A549 (cell line): ENCODE measurements around the gene TBPL2. TPM values are rescaled to one million over a fixed set of nuclear protein-coding genes. Genes with fewer than 3 reads are reported as not detected.

Experiments used
- ATAC-seq, 2 experiments: fragments of 200-7000 bp in 1 of 2; fragments of >200 bp in 1 of 2; cut with Nextera tagmentation in 1 of 2; cut with Tn5 transposase in 1 of 2; 3 replicates each; pipeline versions ENCODE4 v1.8.0 to v1.9.1; 2018 to 2020; ENCODE audit warnings: mild to moderate bottlenecking in 1 of 2, moderate library complexity in 1 of 2
- CTCF ChIA-PET: fragments of 300-600 bp; sonication (Branson Sonifier 250); formaldehyde crosslinking; extraction: SDS; loops from one replicate; lab custom pipeline; 2021; ENCODE audit warnings: antibody characterized with exemption, inconsistent platforms; lab: Yijun Ruan, JAX
- POLR2A ChIA-PET: fragments of 350-600 bp; formaldehyde crosslinking; extraction: SDS; loops from one replicate; lab custom pipeline; 2021; ENCODE audit warnings: antibody characterized with exemption, inconsistent platforms; lab: Yijun Ruan, JAX
- DNase-seq, 2 experiments: peaks; one replicate each; pipeline versions ENCODE4 v3.0.0 to v3.0.0-alpha.2; 2011 to 2016; ENCODE audit warnings: low read depth in 1 of 2, low spot score in 1 of 2
- FAIRE-seq: peaks from 2 replicates; lab custom pipeline; 2011; peaks lifted over from hg19 to GRCh38; lab: Jason Lieb, UNC
- H3K27ac ChIP-seq, 2 experiments: fragments of >200 bp; sonication (Bioruptor Twin); formaldehyde crosslinking; 3 replicates each; pipeline ENCODE4 v1.5.1; 2016 to 2017
- H3K4me1 ChIP-seq: fragments of >200 bp; sonication (Bioruptor Twin); formaldehyde crosslinking; 3 replicates; pipeline ENCODE4 v1.6.1; 2016
- H3K4me2 ChIP-seq: fragments of >200 bp; sonication (Bioruptor Twin); formaldehyde crosslinking; 3 replicates; pipeline ENCODE4 v1.6.1; 2016
- H3K4me3 ChIP-seq: fragments of >200 bp; sonication (Bioruptor Twin); formaldehyde crosslinking; 3 replicates; pipeline ENCODE4 v1.5.1; 2016
- H3K9me3 ChIP-seq: fragments of >200 bp; sonication (Bioruptor Twin); formaldehyde crosslinking; 3 replicates; pipeline ENCODE4 v1.6.1; 2016
- CEBPB ChIP-seq, 2 experiments: fragments of >200 bp in 1 of 2; sonication (Bioruptor Twin) in 1 of 2; formaldehyde crosslinking in 1 of 2; IDR thresholded peaks; 2 replicates each; pipeline ENCODE4 v1.6.1; 2012 to 2016
- CHD4 ChIP-seq: fragments of 200-600 bp; sonication (generic); IDR thresholded peaks from 2 replicates; pipeline ENCODE4 v1.6.1; 2016; ENCODE audit warnings: antibody characterized with exemption, mild to moderate bottlenecking, borderline replicate concordance
- CTCF ChIP-seq: fragments of >200 bp; sonication (Bioruptor Twin); formaldehyde crosslinking; IDR thresholded peaks from 3 replicates; pipeline ENCODE4 v1.5.1; 2016
- EP300 ChIP-seq, 2 experiments: fragments of >200 bp; sonication (Bioruptor Twin); formaldehyde crosslinking; IDR thresholded peaks; 2 replicates in 1 of 2; 3 replicates in 1 of 2; pipeline ENCODE4 v1.6.1; 2016 to 2017
- ESRRA ChIP-seq: fragments of 150-350 bp; IDR thresholded peaks from 2 replicates; pipeline ENCODE4 v1.6.1; 2014; ENCODE audit warnings: mild to moderate bottlenecking, low read length, borderline replicate concordance
- FOSL2 ChIP-seq, 2 experiments: fragments of 450-650 bp in 1 of 2; fragments of >200 bp in 1 of 2; sonication (Bioruptor Twin) in 1 of 2; formaldehyde crosslinking; IDR thresholded peaks; 2 replicates each; pipeline versions ENCODE4 v1.5.0 to v1.6.1; 2016 to 2020; ENCODE audit warnings: mild to moderate bottlenecking in 1 of 2, moderate library complexity in 1 of 2
- FOXS1 ChIP-seq: fragments of 250-450 bp; sonication (Bioruptor Pico); IDR thresholded peaks from 2 replicates; pipeline ENCODE4 v1.5.0; 2020; ENCODE audit warnings: mild to moderate bottlenecking, moderate library complexity
- GATA3 ChIP-seq: IDR thresholded peaks from 2 replicates; pipeline ENCODE4 v1.6.1; 2012; ENCODE audit warnings: borderline replicate concordance
- HDAC2 ChIP-seq: fragments of 200-600 bp; sonication (generic); IDR thresholded peaks from 2 replicates; pipeline ENCODE4 v1.6.1; 2016
- HEYL ChIP-seq: fragments of 250-450 bp; sonication (Bioruptor Pico); IDR thresholded peaks from 2 replicates; pipeline ENCODE4 v1.8.0; 2021; ENCODE audit warnings: mild to moderate bottlenecking, moderate library complexity
- JUN ChIP-seq, 2 experiments: fragments of >200 bp; sonication (Bioruptor Twin); formaldehyde crosslinking; IDR thresholded peaks; 2 replicates in 1 of 2; 3 replicates in 1 of 2; pipeline ENCODE4 v1.6.1; 2016 to 2017
- JUNB ChIP-seq: fragments of >200 bp; sonication (Bioruptor Twin); formaldehyde crosslinking; IDR thresholded peaks from 2 replicates; pipeline ENCODE4 v1.6.1; 2016
- KDM1A ChIP-seq: fragments of 200-600 bp; sonication (generic); IDR thresholded peaks from 2 replicates; pipeline ENCODE4 v1.6.1; 2016; ENCODE audit warnings: low read depth, mild to moderate bottlenecking
- KDM5A ChIP-seq: fragments of 200-600 bp; sonication (generic); IDR thresholded peaks from 2 replicates; pipeline ENCODE4 v1.6.1; 2016; ENCODE audit warnings: antibody characterized with exemption, mild to moderate bottlenecking
- MAFK ChIP-seq: fragments of 450-650 bp; IDR thresholded peaks from 2 replicates; pipeline ENCODE4 v1.6.1; 2014; ENCODE audit not compliant: partially characterized antibody
- MAX ChIP-seq: IDR thresholded peaks from 2 replicates; pipeline ENCODE4 v1.6.1; 2012
- NFE2L2 ChIP-seq: fragments of 150-350 bp; conservative IDR thresholded peaks from 2 replicates; pipeline ENCODE4 v1.6.1; 2014; ENCODE audit warnings: low read length
- NPAS2 ChIP-seq: fragments of 250-450 bp; sonication (Bioruptor Pico); IDR thresholded peaks from 2 replicates; pipeline ENCODE4 v1.8.0; 2022; ENCODE audit warnings: mild to moderate bottlenecking, moderate library complexity, borderline replicate concordance
- NR3C1 ChIP-seq: fragments of >200 bp; sonication (Bioruptor Twin); formaldehyde crosslinking; IDR thresholded peaks from 3 replicates; pipeline ENCODE4 v1.6.1; 2017
- PBX3 ChIP-seq: IDR thresholded peaks from 2 replicates; pipeline ENCODE4 v1.6.1; 2012
- POLR2AphosphoS2 ChIP-seq: conservative IDR thresholded peaks from 2 replicates; pipeline ENCODE4 v1.6.1; 2012; ENCODE audit warnings: low read length, improper control_type of control experiment, inconsistent platforms
- RAD21 ChIP-seq, 2 experiments: fragments of >200 bp in 1 of 2; sonication (Bioruptor Twin) in 1 of 2; formaldehyde crosslinking in 1 of 2; IDR thresholded peaks in 1 of 2; conservative IDR thresholded peaks in 1 of 2; 2 replicates in 1 of 2; 3 replicates in 1 of 2; pipeline ENCODE4 v1.6.1; 2012 to 2018; ENCODE audit warnings: inconsistent platforms in 1 of 2
- RNF2 ChIP-seq: fragments of 200-600 bp; sonication (generic); IDR thresholded peaks from 2 replicates; pipeline ENCODE4 v1.6.1; 2016; ENCODE audit warnings: low read depth, mild to moderate bottlenecking, antibody characterized with exemption, moderate library complexity, borderline replicate concordance
- SMC3 ChIP-seq: fragments of >200 bp; sonication (Bioruptor Twin); formaldehyde crosslinking; IDR thresholded peaks from 3 replicates; pipeline ENCODE4 v1.6.1; 2018; ENCODE audit warnings: inconsistent platforms
- SREBF2 ChIP-seq: fragments of 450-650 bp; IDR thresholded peaks from 2 replicates; pipeline ENCODE4 v1.6.1; 2014; ENCODE audit warnings: mild to moderate bottlenecking, moderate library complexity
- TFCP2L1 ChIP-seq: fragments of 250-450 bp; sonication (Bioruptor Pico); IDR thresholded peaks from 2 replicates; pipeline ENCODE4 v1.5.0; 2021; ENCODE audit warnings: mild to moderate bottlenecking
- ZNF302 ChIP-seq: fragments of 250-450 bp; sonication (Bioruptor Pico); IDR thresholded peaks from 2 replicates; pipeline ENCODE4 v1.9.0; 2021; ENCODE audit warnings: inconsistent platforms, mild to moderate bottlenecking, moderate library complexity
- WGBS: methylation state at CpG from one replicate; pipeline ENCODE4 v1.1.6; 2017; ENCODE audit errors: missing lambda C conversion rate; 5-methylcytosine and 5-hydroxymethylcytosine counted together
- polyA plus RNA-seq, 4 experiments: library from polyadenylated mRNA; depleted of rRNA in 3 of 4; stranded (reverse); fragments of >200 nt; fragmentation: RNase III in 1 of 4; extraction: RNeasy Plus Mini Kit Qiagen cat#74134 plus additional on column Dnase treatment in 1 of 4; gene quantifications; 2 replicates in 3 of 4; 3 replicates in 1 of 4; pipeline ENCODE4 v1.2.3, GENCODE V29; 2011 to 2017
- TF ChIP-seq, protein P1 (sequence below): fragments of 450-650 bp; IDR thresholded peaks from 2 replicates; pipeline ENCODE4 v1.6.1; 2014; ENCODE audit warnings: antibody characterized with exemption
- TF ChIP-seq, protein P2 (sequence below): fragments of 250-450 bp; sonication (Bioruptor Pico); IDR thresholded peaks from 2 replicates; pipeline ENCODE4 v1.5.0; 2021; ENCODE audit warnings: mild to moderate bottlenecking, moderate library complexity, borderline replicate concordance
- TF ChIP-seq, protein P3 (sequence below): fragments of 150-350 bp; IDR thresholded peaks from 2 replicates; pipeline ENCODE4 v1.6.1; 2014; ENCODE audit warnings: low read depth, mild to moderate bottlenecking, low read length

TBPL2 gene
- polyA plus RNA-seq, 2 of the 4 experiments (the other 2 are of a cell fraction): not detected

- TF ChIP-seq FOSL2 (IDR thresholded peaks at IDR 0.05) (peak; percentile 81), FOSL2 (CRISPR knock-in tag; IDR thresholded peaks at IDR 0.05) (peak; percentile 85), CEBPB (IDR thresholded peaks at IDR 0.05) (peak in 1 of 2 experiments; percentile 12; a peak in 1 of 4 replicates), ZNF302 (no peak), SMC3 (peak; percentile 11; the same call in 1 of the 3 replicates), PBX3 (0 out of 2 replicates have a peak, but pooled peaks have one; percentile 26), HEYL (CRISPR knock-in tag) (no peak), EP300 (IDR thresholded peaks at IDR 0.05) (peak in 1 of 2 experiments; percentile 58; a peak in 3 of 5 replicates), RAD21 (conservative IDR thresholded peaks at IDR 0.05 in 1 of 2, IDR thresholded peaks at IDR 0.05 in 1 of 2) (peak in 1 of 2 experiments; percentile 11; a peak in 2 of 5 replicates), JUNB (peak; percentile 84), MAX (peak; percentile 57), GATA3 (peak; percentile 69; the same call in 1 of the 2 replicates), MAFK (peak; percentile 61), NFE2L2 (no peak), JUN (IDR thresholded peaks at IDR 0.05) (peak in 1 of 2 experiments; percentile 81; a peak in 3 of 5 replicates), KDM5A (no peak)
- DNase-seq: peak; percentile 79 to 87
- H3K4me1 ChIP-seq: peaks cover 41% of the 10 kb centered on the region
- no peaks in the 10 kb centered on the region for H3K9me3 ChIP-seq
- H3K4me3 ChIP-seq: no peak overlapping the region
- peak overlapping the region; percentile 53 for H3K4me2 ChIP-seq
- ATAC-seq: peak; percentile 90 to 94
- FAIRE-seq: peak; percentile 88
- peak overlapping the region; percentile 71 to 88 for H3K27ac ChIP-seq
- POLR2A ChIA-PET: interaction anchor here (2.3 kb wide), 1 partner anchor 133 kb away, joined by 12 read pairs; the partner anchor contains the start of gene KTN1
- CTCF ChIA-PET: interaction anchor here (0.6 to 3.0 kb wide), 8 partner anchors 10 to 1042 kb away, joined by 3 to 19 read pairs (median 5); no protein-coding TSS in a partner anchor
- WGBS: 4% methylated on average over 3 of the region's 3 CpGs
These were observed 7.8 kb upstream of the TBPL2 start for GRCh38 chr14:55448141-55448614.

GRCh38 chr14:55446833-55447232 lies 6.4 kb upstream of the TBPL2 start:
- no peak for FAIRE-seq
- Histone ChIP-seq H3K4me3 (no peak overlapping the region), H3K4me2 (peak overlapping the region; percentile 53), H3K4me1 (peaks cover 41% of the 10 kb centered on the region), H3K9me3 (no peaks in the 10 kb centered on the region), H3K27ac (peak overlapping the region; percentile 71 to 88; a peak in 5 of 6 replicates)
- peak in 1 of 2 experiments; percentile 31 for DNase-seq
- TF ChIP-seq TFCP2L1 (CRISPR knock-in tag): no peak
- no peak for TF ChIP-seq CTCF
- TF ChIP-seq, protein P1, sequence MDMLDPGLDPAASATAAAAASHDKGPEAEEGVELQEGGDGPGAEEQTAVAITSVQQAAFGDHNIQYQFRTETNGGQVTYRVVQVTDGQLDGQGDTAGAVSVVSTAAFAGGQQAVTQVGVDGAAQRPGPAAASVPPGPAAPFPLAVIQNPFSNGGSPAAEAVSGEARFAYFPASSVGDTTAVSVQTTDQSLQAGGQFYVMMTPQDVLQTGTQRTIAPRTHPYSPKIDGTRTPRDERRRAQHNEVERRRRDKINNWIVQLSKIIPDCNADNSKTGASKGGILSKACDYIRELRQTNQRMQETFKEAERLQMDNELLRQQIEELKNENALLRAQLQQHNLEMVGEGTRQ: no peak
- TF ChIP-seq NPAS2 (CRISPR knock-in tag): no peak
- TF ChIP-seq ESRRA: no peak
- no peak for TF ChIP-seq NR3C1
- TF ChIP-seq, protein P2, sequence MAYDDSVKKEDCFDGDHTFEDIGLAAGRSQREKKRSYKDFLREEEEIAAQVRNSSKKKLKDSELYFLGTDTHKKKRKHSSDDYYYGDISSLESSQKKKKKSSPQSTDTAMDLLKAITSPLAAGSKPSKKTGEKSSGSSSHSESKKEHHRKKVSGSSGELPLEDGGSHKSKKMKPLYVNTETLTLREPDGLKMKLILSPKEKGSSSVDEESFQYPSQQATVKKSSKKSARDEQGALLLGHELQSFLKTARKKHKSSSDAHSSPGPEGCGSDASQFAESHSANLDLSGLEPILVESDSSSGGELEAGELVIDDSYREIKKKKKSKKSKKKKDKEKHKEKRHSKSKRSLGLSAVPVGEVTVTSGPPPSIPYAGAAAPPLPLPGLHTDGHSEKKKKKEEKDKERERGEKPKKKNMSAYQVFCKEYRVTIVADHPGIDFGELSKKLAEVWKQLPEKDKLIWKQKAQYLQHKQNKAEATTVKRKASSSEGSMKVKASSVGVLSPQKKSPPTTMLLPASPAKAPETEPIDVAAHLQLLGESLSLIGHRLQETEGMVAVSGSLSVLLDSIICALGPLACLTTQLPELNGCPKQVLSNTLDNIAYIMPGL (CRISPR knock-in tag): no peak
- TF ChIP-seq FOXS1 (CRISPR knock-in tag): no peak
- TF ChIP-seq RNF2: no peak
- TF ChIP-seq CHD4: no peak
- TF ChIP-seq HDAC2: no peak
- no peak for TF ChIP-seq KDM1A
- TF ChIP-seq, protein P3, sequence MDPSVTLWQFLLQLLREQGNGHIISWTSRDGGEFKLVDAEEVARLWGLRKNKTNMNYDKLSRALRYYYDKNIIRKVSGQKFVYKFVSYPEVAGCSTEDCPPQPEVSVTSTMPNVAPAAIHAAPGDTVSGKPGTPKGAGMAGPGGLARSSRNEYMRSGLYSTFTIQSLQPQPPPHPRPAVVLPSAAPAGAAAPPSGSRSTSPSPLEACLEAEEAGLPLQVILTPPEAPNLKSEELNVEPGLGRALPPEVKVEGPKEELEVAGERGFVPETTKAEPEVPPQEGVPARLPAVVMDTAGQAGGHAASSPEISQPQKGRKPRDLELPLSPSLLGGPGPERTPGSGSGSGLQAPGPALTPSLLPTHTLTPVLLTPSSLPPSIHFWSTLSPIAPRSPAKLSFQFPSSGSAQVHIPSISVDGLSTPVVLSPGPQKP: no peak
- TF ChIP-seq POLR2AphosphoS2: no peak
- no peak for TF ChIP-seq SREBF2
- 54% methylated on average over 2 of the region's 2 CpGs for WGBS
- CTCF ChIA-PET: interaction anchor here (0.6 to 4.0 kb wide), 82 partner anchors 8 to 1042 kb away, joined by 3 to 31 read pairs (median 4); no protein-coding TSS in a partner anchor
- ATAC-seq: peak in 1 of 2 experiments; percentile 40; a peak in 3 of 6 replicates
- POLR2A ChIA-PET: interaction anchor here (0.8 to 2.3 kb wide), 2 partner anchors 134 to 153 kb away, joined by 4 to 12 read pairs; partner anchors contain the start of gene KTN1
